GM19463 (cell line): ENCODE results near the gene MTPN.

Source experiments
- ATAC-seq: cut with Tn5 transposase; IDR thresholded peaks from one replicate; pipeline ENCODE4 v1.9.1; 2021; ENCODE audit warnings: mild to moderate bottlenecking, moderate library complexity; ENCODE audit not compliant: unreplicated experiment

MTPN gene

GRCh38 chr7:135930565-135931461, 46.3 kb downstream of the MTPN start:
- no peak for ATAC-seq

- no peak for ATAC-seq
These were observed 47.4 kb downstream of the MTPN start for GRCh38 chr7:135929722-135930141.

DNA sequence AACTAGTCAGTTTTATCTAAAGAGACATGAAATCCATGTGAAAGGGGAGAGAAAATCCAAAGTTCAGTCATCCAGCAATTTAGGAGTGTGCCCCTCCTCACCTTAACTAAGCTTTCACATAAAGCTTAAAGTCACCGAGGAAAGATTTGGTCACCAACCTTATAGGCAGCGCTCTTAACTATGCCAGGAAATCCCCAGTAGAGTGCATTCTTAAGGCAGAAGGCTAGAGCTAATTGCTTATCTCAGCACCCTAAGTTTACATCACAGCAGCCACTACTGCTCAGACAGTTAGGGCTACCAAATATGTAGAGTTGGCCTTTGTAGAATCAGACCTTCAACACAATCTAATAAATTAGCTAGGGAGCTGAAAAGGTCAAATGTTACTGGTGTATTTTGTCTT, 47.9 kb downstream of the MTPN start:
- no peak for ATAC-seq

DNA sequence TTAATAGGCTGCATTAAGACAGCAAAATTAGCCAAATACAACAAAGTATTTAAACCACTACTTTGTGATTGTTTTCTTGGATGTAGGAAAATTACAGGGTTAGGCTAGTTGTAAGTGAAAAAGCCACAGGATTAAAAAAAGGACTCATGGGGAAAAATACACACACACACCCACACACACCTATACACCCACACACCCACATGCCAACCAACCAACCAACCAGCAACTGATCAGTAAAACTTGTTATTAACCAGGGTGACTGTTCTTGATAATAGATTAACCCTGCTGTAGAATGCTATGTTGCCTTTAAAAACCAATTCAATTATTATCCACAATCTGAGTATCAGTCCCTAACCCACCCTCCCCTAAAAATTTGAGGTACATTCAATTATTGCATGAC, 49.0 kb downstream of the MTPN start:
- ATAC-seq, result no peak

GRCh38 chr7:135925210-135925609, 51.9 kb downstream of the MTPN start:
- no peak for ATAC-seq

- no peak for ATAC-seq
These were observed 52.9 kb downstream of the MTPN start for GRCh38 chr7:135924302-135924701.

DNA sequence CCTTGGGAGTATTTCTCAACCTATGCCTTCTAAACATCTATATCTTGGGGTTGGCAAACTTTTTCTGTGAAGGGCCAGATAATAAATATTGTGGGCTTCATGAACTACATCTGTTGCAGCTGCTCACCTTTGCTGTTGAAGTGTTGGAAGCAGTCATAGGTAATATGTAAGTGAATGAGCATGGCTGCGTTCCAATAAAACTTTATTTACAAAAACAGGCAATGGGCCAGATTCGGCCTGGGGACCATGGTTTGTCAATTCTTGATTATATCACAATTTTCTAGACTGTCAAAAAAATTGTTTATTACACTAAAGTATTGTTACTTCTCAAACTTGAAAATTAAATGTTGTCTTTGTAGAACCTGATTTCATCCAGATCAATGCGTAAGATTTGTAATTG, 54.9 kb downstream of the MTPN start:
- no peak for ATAC-seq

DNA sequence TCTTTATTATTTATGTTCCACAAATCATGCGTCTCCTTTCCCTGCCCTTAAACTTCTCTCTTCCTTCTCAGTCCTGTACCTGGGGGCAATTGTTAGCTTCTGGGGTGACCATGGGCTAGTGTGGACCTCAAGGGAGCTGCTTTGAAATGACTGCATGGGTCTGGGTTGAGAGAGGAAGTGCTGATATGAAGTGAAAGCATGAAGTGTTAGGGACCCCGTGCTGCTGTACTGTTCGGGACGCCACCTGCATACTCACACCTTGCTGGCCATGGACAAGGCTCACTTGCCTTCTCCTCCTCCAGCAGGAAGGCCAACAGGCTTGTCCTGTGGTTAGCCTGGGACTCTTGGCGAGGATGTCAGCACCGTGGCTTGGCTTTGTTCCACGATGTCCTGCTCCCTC, 56.7 kb downstream of the MTPN start:
- peak; percentile 66 for ATAC-seq

DNA sequence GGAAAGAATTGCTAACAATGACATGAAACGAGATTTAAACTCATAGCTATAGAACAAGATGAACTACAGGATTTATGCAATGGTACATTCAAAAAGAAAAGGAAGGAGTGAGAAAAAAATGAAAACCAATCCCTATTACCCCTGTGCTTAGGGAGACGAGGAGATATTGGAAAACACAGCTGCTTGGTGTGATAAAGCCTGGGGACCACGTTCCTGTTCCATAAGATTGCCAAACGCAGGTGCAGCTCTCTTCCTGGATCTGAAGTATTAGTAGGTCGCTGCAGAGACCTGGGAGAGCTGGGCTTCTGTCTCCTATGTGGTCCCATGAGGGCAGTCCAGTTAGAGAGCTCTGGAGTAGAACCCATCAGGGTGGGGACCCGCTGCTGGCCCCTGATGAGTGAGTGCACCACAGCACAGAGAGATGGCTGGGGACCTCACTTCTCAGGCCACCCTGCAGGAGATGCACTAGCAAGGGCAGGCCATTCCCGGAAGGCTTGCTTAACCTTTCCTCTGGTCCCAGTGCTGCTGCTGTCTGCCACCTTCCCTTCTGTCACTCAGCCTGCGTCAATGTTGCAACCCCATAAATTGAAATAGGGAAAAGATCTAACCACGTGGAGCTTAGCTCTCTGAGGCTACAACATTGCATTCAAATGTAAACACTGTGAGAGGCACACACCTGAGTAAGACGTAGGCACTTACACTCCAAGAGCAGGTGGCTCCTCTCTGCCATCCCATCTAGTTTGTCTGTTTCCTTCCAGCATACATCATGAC, 57.9 kb downstream of the MTPN start:
- no peak for ATAC-seq

DNA sequence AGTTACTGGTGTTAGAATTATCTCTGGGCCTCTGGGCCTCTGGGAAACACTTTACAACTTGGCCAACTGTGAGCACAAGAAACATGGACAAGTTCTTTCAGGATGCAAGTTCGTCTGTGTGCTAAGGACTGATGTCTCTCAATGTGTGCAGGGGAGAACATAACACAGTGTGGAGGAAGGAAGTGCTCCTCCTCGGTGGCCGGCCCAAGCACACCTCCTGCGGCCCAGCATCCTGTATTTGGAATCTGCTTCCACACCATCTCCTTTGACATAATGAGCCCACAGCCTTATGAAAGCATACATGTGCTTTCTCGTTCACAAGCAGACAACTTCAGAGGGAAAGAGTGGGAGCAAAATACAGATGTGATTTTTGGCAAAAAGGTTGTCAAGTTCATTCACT, 59.0 kb downstream of the MTPN start:
- ATAC-seq, result no peak

- no peak for ATAC-seq
These were observed 59.4 kb downstream of the MTPN start for GRCh38 chr7:135917721-135918120.

DNA sequence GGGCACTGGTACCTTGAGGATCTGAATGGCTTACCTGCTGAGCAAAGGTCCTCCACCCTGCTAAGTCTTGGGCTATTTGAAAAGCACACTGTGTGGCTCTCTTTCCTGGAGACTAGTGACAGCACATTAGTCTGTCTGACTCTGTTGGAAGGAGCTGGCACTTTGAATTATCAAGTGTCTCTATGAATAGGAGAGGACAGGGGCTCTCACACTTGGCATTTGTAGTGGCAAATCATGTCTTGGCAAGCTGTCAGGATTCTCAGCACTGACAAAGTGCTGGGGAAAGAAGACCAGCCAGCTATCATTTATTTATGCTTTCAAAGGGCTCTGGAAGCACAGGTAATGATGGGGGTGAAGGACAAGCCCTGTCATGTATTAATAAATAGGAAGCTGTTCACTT, 62.8 kb downstream of the MTPN start:
- no peak for ATAC-seq

GRCh38 chr7:135913404-135913803, 63.8 kb downstream of the MTPN start:
- ATAC-seq, result no peak

- no peak for ATAC-seq
These were observed 66.1 kb downstream of the MTPN start for GRCh38 chr7:135911099-135911498.

GRCh38 chr7:135910393-135911036, 66.6 kb downstream of the MTPN start:
- no peak for ATAC-seq

- ATAC-seq, result no peak
These were observed 71.3 kb downstream of the MTPN start for GRCh38 chr7:135905858-135906257.

- ATAC-seq, result no peak
These were observed 71.8 kb downstream of the MTPN start for GRCh38 chr7:135905355-135905754.

GRCh38 chr7:135904282-135904681, 72.9 kb downstream of the MTPN start:
- ATAC-seq, result no peak

- ATAC-seq, result no peak
These were observed 75.3 kb downstream of the MTPN start for GRCh38 chr7:135901585-135902540.

GRCh38 chr7:135900065-135900546, 77.1 kb downstream of the MTPN start:
- ATAC-seq, result no peak
